HG03064 (cell line): Measurements from ENCODE around the gene MYL10.

Source experiments
- ATAC-seq: cut with Tn5 transposase; IDR thresholded peaks from one replicate; pipeline ENCODE4 v1.9.1; 2021; ENCODE audit warnings: low read depth; ENCODE audit not compliant: unreplicated experiment

The MYL10 gene

DNA sequence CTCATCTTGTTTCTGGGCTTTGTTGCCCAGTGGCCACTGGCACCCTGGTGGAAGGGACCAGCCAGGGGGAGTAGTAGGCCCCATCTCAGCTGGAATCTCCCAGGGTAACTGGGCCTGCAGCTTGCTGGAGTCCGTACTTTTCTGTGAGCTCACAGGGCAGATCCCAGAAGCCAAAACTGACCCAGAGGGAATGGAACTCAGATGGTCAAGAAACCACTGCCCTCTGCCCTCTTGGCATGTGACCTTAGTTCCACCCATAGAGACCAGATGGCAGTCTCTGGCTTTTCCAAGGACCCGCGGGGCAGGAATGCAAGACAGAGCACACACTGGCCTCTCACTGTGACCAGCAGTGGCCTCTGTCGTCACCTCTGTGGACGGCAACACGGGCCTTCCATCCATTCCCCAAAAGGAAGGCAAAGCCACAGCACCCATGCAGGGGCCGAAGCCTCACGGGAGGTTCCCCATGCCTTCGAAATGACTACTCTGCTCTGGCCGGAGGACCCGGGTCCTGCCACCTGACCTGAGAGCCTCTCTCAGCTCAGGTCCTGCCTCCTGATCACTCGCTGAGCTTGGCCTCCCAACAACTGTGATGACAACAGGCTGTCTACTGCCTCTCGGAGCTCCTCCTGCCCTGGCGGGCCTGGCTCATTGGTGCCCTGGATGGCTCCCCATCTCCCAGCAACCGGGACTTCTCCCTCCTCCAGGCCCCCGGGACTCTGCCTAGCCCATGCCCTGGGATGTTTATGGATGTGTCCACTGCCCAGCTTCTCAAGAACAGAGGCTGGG lies 29.9 kb downstream of the MYL10 start:
- no peak for ATAC-seq

DNA sequence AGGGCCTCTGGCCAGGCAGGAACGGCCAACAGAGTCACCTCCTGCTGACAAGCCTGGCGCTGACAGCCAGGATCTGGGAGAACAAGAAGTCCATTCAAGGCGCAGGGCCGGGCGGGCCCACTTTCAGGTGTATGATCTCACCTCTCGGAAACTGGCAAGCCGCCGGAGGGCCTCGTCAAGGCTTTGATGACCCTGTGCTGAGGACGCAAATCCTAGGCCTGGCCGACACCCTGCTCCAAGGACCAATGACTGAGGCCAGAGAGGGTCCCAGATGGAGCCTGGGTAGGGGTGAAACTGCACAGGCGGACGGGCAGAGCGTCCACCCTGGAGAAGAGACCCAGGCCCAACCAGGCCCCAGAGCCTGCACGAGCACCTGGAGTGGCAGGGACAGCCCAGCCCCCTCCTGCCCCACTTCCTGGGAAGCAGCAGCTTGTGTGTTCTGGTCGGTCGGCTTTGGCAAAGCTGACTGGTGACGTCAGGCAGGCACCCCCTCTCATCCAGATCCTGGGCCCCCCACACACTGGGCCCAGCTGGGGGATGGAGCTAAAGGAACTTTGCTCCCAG lies 30.6 kb downstream of the MYL10 start:
- ATAC-seq: no peak

DNA sequence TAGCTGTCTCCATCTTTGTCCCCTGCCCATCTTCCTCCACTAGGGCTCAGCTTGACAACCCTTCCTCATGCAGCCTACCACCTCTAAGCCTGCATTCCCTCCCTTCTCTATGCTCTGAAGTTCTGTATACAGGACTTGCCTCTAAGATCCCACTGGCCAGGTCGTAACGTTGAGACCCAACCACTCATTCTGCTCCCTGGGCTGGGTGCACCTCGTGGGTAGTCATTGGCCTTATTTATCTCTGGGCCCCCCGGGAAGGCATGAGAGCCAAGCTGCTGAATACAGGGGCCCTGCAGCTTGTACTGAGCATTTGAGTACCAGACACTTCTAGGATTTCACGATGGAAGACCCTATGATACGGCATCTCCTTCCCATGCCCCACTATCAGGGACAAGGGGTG lies 31.2 kb downstream of the MYL10 start:
- no peak for ATAC-seq

DNA sequence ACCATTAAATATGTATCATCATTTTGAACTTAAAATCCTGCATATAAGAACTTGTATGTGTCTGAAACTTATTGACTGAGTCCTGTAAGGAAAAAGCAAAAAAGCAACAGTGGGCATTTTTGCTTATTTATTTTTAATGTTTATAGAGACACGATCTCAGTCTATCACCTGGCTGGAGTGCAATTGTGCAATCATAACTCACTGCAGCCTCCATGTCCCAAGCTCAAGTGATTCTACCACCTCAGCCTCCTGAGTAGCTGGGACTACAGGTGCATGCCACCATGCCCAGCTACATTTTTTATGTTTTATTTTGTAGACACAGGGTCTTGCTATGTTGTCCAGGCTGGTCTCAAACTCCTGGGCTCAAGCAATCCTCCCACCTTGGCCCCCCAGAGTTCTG lies 32.2 kb downstream of the MYL10 start:
- ATAC-seq: no peak

DNA sequence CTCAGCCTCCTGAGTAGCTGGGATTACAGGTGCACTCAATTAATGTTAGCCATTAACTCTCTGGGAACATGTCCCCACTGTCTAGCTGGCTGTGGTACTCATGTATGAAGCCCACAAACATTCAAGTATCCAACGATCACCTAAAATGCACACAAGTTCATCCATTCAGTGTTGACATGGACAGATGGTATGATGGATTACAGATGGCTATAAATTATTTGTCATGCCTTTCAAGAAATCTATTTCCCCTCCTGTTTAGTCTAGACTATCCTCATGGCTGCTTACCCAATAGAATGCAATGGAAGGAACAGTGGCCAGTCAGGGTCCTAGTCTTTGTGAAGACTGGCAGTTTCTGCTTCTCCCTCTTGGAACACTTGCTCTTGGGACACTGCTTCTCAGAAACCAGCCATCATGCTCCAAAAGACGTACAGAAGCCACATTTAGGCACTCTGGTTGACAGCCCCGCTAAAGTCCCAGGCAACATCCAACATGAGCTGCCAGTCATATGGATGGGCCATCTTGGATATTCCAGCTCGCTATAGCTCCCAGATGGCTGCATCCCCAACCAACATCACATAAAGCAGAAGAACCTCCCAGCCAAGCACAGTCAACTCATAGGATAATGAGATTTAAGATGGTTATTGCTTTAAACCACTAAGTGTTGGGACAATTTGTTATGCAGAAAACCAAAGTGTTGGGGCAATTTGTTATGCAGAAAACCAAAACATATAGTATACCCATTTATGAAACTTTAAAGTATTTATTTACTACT lies 33.1 kb downstream of the MYL10 start:
- no peak for ATAC-seq

DNA sequence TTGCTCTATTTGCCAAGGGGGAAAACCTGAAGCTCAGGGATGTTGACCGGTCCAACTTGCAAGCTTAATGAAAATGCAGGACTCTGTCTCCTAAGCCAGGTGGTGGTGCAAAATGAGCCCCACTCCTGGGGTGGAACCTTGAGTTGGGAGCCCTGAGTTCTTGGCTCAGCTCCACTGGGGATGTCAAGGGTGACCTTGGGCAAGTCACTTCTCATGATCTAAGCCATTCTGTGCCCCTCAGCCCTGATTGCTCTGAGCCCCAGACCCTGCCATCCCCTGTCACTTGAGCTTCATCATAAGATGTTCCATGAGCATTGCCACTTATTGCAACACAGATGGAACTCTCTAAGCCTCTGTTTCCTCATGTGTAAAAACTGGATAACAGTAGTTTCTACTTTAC lies 33.9 kb downstream of the MYL10 start:
- no peak for ATAC-seq

DNA sequence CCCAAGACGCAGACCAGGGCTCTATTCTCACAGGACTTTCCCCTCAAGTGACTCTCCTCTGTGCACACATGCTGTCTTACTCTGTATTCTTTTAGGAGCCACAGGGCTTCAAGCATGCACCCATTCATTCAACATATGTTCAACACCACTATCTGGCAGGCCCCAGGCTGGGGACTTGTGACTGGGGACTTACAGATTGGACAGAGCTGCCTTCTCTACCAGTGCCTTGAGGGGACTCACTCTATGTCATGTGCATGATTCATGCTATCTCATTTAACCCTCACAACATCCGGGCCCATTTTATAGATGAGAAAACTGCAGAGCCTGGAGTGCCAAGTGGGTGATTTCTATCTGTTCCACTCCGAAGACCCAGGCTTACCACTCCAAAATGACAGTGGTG lies 34.3 kb downstream of the MYL10 start:
- no peak for ATAC-seq

DNA sequence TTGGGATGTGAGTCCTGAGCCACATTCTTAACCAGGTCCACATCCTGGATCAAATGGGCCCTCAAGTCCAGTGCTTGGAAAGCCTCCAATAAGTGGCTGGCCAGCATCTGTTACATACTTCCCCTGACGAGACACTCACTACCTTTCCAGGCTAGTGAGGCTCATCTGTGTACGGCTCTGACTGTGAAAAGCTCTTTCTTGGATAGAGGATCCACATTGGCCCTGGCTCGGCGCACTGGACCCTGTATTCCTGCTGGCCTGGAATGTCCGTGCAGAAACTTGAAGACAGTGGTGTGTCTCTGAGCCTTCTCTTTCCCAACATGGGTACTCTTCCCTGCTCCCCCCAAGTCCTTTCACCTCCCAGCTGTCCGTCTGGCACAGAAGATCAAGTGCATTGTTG lies 35.5 kb downstream of the MYL10 start:
- ATAC-seq: no peak

DNA sequence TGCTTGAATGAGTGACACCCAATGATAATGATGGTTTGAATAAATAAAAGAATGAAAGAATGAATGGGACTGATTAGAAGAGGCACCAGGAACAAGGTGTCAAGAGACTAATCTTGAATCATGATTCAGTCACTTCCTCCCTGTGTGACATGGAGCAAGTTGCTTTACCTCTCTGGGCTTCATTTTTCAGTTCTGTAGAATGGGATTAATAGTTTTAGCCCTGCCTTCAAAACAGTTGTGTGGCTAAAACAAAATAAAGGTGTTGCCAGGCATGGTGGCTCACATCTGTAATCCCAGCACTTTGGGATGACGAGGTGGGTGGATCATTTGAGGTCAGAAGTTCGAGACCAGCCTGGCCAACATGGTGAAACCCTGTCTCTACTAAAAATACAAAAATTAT lies 37.6 kb downstream of the MYL10 start:
- no peak for ATAC-seq

DNA sequence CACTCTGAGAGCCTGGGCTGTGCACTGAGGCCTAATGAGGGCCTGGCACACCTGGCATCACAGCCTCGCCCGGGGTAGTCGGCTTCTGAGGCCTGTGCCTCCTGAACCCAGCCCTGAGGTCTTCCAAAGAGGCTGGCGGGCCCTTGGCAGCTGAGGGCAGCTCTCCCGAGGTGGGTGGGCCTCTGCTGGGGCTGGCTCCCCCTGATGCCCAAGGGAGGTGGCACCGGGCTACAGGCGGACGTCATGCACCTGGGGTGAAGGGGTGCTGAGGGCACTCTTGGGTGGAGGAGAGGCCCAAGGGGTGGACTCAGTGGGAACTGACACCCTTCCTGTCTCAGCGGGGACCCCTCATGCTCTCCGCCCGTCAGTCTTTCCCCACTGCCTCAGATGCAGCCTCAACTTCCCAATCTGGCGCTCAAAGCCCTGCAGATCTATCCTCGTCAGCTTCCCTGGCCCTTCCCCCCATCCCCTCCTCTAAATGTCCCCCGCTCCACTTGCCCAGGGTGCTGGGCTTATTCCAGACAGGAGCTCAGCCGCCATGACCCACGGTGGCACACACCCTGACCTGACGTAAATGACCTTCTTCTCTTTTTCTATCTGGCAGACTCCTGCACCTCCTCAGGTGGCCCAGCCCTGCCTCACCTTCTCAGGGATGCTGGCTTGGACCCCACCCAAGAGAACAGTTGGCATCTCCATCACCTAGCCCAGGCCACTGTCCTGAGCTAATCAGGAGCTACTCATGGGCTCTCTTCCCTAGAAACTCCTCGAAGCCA lies 38.2 kb downstream of the MYL10 start:
- no peak for ATAC-seq

DNA sequence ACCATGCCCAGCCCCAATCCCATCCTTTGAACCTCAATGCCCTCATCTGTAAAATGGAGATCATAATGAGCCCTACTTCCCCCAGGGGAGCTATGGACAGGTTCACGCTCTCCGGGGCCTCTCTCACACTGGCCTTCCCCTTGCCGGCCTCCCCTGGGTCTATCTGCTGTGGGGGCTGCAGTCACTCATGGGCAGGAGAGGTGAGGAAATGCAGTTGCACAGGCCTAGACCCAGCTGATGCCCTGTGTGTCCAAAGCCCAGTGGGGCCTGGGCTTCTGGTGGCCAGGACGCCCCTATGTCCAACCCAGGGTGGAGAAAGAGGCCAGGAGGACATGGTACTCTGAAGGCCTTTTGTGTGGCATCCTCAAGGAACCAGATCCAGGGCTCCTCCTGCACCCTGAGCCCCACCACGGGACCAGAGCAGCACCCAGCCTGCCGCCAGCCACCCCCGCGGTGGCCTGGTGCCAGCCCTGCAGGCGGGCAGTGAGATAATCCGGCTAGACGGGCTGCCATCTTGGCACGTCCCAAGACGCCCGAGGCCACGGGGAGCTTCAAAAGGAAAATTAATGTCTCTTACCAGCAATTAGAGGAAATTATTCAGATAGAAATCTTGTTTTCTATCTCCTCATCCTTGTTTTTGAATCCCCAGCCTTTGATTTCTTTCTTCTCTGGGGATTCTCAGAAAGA lies 39.0 kb downstream of the MYL10 start:
- ATAC-seq: no peak

DNA sequence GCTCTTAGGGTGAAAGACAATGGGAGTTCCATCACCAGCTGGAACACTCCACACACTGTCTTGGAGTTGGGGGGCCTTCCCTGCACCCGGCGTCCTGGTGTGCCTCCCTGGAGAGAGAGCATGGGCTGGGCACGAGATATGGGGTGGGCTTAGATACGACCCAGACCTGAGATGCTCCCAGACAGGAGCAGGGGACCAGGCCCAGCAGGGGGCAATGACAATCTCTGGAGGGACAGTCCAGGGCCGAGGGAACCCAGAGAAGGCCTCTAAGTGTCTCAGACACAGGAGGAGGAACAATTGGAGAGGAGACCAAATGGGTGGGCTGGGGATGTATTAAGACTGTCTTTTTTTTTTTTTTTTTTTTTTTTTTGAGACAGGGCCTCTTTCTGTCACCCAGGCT lies 40.0 kb downstream of the MYL10 start:
- ATAC-seq: no peak

DNA sequence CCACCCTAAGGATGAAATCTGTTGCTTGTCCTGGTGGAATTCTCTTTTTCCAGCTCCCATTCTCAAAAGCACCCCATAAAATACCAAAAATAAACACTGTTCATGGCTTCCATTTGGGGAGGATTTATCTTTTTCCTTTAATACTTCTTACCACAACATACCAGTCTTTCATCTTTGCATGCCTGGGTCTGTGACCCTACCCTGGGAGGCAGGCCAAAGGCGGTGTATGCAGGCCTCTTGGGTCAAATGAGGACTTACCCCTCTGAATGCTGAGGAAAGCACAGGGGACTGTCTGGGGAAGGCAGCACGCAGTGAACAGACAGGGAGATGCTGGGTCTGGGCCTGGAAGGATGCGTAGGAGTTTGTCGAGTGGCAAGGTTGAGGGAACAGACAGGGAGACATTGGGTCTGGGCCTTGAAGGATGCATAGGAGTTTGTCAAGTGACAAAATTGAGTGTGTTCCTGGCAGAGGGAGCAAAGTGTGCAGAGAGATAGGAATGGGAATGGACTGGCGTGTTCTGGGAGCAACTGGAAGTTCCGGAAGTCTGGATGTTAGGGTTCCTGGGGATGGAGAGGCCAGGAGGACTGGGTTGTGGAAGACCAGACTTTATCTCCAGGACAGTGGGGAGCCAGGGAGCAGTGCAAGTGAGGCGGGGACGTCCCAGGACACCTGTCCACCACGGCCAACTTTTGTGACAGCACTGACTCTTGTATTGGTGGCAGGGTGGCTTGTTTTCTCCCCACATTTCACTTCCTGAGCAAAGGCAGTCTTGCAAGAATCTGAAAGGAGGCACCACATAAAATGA lies 40.8 kb downstream of the MYL10 start:
- ATAC-seq: no peak

DNA sequence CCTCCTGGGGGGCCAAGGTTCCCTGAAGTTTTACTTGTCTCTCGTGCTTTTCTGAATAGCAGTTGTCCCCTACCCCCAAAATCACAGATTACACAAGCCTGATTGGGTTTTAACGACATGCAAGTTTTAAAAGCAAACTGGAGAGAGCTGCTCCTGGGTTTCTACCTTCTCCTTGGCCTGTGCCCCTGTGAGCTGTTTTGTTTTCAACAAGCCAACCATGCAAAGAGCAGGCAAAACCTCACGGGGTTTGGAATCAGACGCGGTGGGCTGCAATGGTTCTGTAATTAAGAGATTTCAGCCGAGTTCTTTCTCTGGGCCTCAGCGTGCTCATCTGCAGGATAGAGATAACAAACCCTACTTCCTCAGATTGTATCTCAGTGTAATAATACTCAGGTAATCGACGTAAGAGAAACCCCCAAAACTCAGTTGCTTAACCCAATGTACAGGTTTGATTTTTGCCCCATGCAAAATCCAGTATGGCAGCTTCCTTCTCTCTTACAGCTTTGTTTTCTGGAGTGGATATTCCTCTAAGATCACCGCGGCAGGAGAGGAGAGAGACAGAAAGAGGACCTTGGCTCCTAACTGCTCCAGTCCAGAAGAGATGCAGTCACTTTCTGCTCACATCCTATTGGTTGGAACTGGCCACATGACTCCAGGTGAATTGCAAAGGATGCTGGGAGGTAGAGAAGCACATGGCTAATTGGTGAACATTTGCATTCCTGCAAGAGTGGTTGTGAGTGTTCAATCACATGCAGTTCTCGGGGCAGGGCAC lies 42.0 kb downstream of the MYL10 start:
- ATAC-seq: no peak

DNA sequence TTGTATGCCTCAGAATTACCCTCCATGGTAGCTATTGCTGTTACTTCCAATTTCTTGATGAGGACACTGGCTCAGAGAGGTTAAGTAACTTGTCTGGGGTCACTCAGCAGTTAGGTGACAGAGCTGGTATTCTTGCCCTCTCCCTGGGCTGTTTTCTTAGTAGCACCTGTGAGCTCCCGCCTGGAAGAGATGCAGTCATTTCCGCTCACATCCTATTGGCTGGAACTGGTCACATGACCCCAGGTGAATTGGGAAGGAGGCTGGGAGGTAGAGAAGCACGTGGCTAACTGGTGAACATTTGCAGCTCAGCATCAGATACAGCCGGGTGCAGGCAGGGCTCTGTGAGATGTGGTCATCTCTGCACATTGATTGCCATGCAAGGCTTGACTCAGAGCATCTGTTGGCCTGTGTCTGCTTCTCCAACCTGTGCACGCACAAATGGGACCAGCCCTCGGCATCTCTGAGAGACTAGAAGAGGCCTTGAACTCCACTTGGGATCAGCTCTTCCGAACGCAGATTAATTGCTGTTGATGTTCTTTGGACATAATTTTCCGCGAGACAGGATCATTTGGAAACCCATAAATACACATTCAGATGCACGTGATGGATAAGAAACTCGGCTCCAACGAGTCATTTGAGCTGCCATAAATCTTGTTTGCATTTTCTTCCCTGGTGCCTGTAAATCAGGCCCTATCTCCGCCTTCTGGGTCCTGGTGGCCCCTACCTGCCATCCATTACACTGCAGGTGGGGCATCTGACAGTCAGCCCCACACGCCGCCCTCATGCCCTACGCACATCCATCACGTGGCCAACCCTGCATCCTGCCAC lies 42.8 kb downstream of the MYL10 start:
- ATAC-seq: no peak

DNA sequence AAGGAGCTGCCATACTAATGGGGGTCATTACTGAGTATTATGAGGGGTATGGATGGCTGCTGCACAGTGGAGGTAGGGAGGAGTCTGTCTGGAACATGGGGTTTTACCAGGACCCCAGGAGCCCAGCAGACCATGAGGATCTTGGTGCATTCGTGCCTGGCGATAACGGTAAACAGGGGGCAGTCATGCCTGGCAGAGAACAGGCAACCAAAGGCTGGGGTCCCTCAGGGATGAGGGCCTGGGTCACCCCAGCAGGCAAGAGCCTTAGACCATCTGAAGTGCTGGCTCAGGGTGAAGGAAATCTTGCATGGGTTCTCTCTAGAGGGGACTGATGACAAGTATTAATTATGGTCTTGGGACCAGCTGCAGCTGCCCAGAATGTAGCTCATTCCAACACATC lies 46.1 kb downstream of the MYL10 start:
- ATAC-seq: no peak

DNA sequence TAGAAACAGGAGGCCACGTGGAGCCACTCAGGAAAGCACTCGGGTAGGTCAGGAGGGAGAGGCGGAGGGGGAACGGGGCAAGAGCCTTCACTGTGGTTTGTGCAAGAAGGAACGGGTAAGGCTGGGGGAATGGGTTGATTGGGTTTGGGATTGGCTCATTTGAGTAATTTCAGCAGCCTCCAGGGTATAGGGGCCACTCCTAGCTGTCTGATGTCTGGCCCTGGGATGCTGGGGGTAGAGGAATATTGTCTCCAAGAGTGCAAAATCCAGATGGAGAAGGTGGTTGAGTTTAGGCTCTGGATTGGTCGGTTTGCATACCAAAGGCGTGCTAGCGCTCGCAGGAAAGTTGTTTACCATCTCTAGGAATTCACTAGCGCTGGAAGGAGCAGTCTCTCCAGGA lies 47.2 kb downstream of the MYL10 start:
- ATAC-seq: no peak

DNA sequence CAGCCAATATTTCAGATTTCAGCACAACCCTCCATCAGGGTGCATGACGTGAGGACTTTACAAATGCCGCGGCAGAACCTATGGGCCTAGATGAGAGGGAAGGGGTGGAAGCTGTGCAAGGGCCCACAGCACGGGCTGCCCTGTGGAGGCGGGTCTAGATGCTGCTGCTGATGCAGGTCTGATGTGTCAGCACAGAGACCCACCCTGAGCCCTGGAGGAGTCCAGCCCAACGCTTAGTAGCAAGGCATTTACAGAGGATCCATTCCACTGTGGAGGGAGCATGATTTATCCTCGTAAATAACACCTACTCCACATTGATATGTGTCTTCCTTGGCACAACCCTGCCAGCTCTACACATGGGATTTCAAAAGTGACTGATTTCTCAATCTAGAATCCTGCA lies 48.5 kb downstream of the MYL10 start:
- ATAC-seq: no peak
